HepG2 (cell line): Measurements from ENCODE around the gene PSMA4. TPM values are rescaled to one million over a fixed set of nuclear protein-coding genes. Genes with fewer than 3 reads are reported as not detected.
A peak's percentile ranks its signal among the peaks of the same experiment; 100 is the strongest.

Experiments
- ARID2 ChIP-seq: sonication (generic); formaldehyde crosslinking; IDR thresholded peaks from 2 replicates; pipeline ENCODE4 v1.8.1; 2022; ENCODE audit warnings: mild to moderate bottlenecking, missing genetic modification reagents, borderline replicate concordance
- ETV5 ChIP-seq: IDR thresholded peaks from 2 replicates; pipeline ENCODE4 v1.6.1; 2018; ENCODE audit warnings: missing biosample characterization, missing genetic modification reagents, inconsistent platforms, borderline replicate concordance
- FOXK2 ChIP-seq: fragments of 450-650 bp; IDR thresholded peaks from 2 replicates; pipeline ENCODE4 v1.6.1; 2016
- GABPB1 ChIP-seq: IDR thresholded peaks from 2 replicates; pipeline ENCODE4 v1.6.1; 2016; ENCODE audit warnings: mild to moderate bottlenecking, missing genetic modification reagents, moderate library complexity, missing compliant biosample characterization
- HNRNPH1 ChIP-seq: fragments of 200-400 bp; formaldehyde crosslinking; optimal IDR thresholded peaks from 2 replicates; pipeline ENCODE3; 2017; ENCODE audit warnings: mild to moderate bottlenecking, low read depth, low read length
- IKZF5 ChIP-seq: IDR thresholded peaks from 2 replicates; pipeline ENCODE4 v1.6.1; 2018; ENCODE audit warnings: missing genetic modification reagents, mild to moderate bottlenecking, missing compliant biosample characterization
- IRF9 ChIP-seq: sonication (generic); formaldehyde crosslinking; IDR thresholded peaks from 2 replicates; pipeline ENCODE4 v1.8.0; 2022; ENCODE audit warnings: missing genetic modification reagents, mild to moderate bottlenecking, borderline replicate concordance
- JARID2 ChIP-seq: sonication (generic); formaldehyde crosslinking; IDR thresholded peaks from 2 replicates; pipeline ENCODE4 v1.8.1; 2023; ENCODE audit warnings: missing genetic modification reagents, inconsistent platforms; ENCODE audit not compliant: insufficient replicate concordance
- KAT7 ChIP-seq: IDR thresholded peaks from 2 replicates; pipeline ENCODE4 v1.6.1; 2018; ENCODE audit warnings: borderline replicate concordance, missing compliant biosample characterization
- MLXIP ChIP-seq: sonication (generic); formaldehyde crosslinking; IDR thresholded peaks from 2 replicates; pipeline ENCODE4 v1.9.0; 2021; ENCODE audit warnings: missing genetic modification reagents, borderline replicate concordance
- NFATC3 ChIP-seq: sonication (generic); formaldehyde crosslinking; IDR thresholded peaks from 2 replicates; pipeline ENCODE4 v1.5.1; 2020; ENCODE audit warnings: mild to moderate bottlenecking, missing genetic modification reagents
- NRL ChIP-seq: sonication (generic); formaldehyde crosslinking; IDR thresholded peaks from 2 replicates; pipeline ENCODE4 v1.5.0; 2020; ENCODE audit warnings: missing genetic modification reagents, mild to moderate bottlenecking, moderate library complexity, borderline replicate concordance
- POLR2AphosphoS5 ChIP-seq: IDR thresholded peaks from 2 replicates; pipeline ENCODE4 v1.6.1; 2012; ENCODE audit warnings: low read depth, low read length
- SUZ12 ChIP-seq: fragments of 150-350 bp; IDR thresholded peaks from 2 replicates; pipeline ENCODE4 v1.6.1; 2014; ENCODE audit warnings: low read depth, low read length
- TFDP2 ChIP-seq: sonication (generic); formaldehyde crosslinking; IDR thresholded peaks from 2 replicates; pipeline ENCODE4 v1.4.0; 2020; ENCODE audit warnings: missing genetic modification reagents
- THAP11 ChIP-seq: IDR thresholded peaks from 2 replicates; pipeline ENCODE4 v1.6.1; 2016; ENCODE audit warnings: missing biosample characterization, missing genetic modification reagents
- ZBTB38 ChIP-seq: sonication (generic); formaldehyde crosslinking; IDR thresholded peaks from 2 replicates; pipeline ENCODE4 v1.5.1; 2020; ENCODE audit warnings: mild to moderate bottlenecking, missing genetic modification reagents
- ZNF121 ChIP-seq: sonication (generic); formaldehyde crosslinking; IDR thresholded peaks from 2 replicates; pipeline ENCODE4 v1.5.0; 2020; ENCODE audit warnings: mild to moderate bottlenecking, missing genetic modification reagents
- ZNF30 ChIP-seq: sonication (generic); formaldehyde crosslinking; IDR thresholded peaks from 2 replicates; pipeline ENCODE4 v1.5.0; 2020; ENCODE audit warnings: mild to moderate bottlenecking, missing genetic modification reagents
- ZNF382 ChIP-seq: sonication (generic); formaldehyde crosslinking; IDR thresholded peaks from 2 replicates; pipeline ENCODE4 v1.5.0; 2020; ENCODE audit warnings: missing genetic modification reagents, mild to moderate bottlenecking, borderline replicate concordance
- ZNF431 ChIP-seq: sonication (generic); formaldehyde crosslinking; IDR thresholded peaks from 2 replicates; pipeline ENCODE4 v1.9.0; 2022; ENCODE audit warnings: missing genetic modification reagents, low read depth, mild to moderate bottlenecking, borderline replicate concordance
- ZNF619 ChIP-seq: sonication (generic); formaldehyde crosslinking; IDR thresholded peaks from 2 replicates; pipeline ENCODE4 v1.4.0; 2020; ENCODE audit warnings: mild to moderate bottlenecking, missing genetic modification reagents
- ZNF703 ChIP-seq: sonication (generic); formaldehyde crosslinking; IDR thresholded peaks from 2 replicates; pipeline ENCODE4 v1.5.1; 2020; ENCODE audit warnings: missing genetic modification reagents, mild to moderate bottlenecking, moderate library complexity, borderline replicate concordance
- ZNF781 ChIP-seq: sonication (generic); formaldehyde crosslinking; IDR thresholded peaks from 2 replicates; pipeline ENCODE4 v1.5.1; 2020; ENCODE audit warnings: borderline replicate concordance, mild to moderate bottlenecking, missing genetic modification reagents; ENCODE audit errors: not compliant biosample characterization
- polyA plus RNA-seq, 8 experiments: library from polyadenylated mRNA; depleted of rRNA in 3 of 8; stranded (reverse) in 7 of 8; unstranded in 1 of 8; fragments of >200 nt; fragmentation: Illumina TruSeq in 4 of 8; extraction: Trizol in 4 of 8; gene quantifications; 2 replicates each; pipeline versions ENCODE4 v1.2.1 to v1.2.3, GENCODE V29; 2011 to 2016; ENCODE audit warnings: low read depth in 4 of 8, missing spikeins in 1 of 8, mixed read lengths in 1 of 8; ENCODE audit not compliant: insufficient read depth in 1 of 8
- total RNA-seq, 5 experiments: library from RNA; depleted of rRNA; stranded (reverse); fragments of >200 nt; fragmentation: Illumina TruSeq; extraction: Trizol; gene quantifications; 2 replicates each; pipeline ENCODE4 v1.2.3, GENCODE V29; 2016; ENCODE audit warnings: low read depth in 1 of 5

Gene PSMA4
- total and polyA plus RNA-seq, 2 of the 13 experiments (the other 11 are each of a cell fraction or from before 2014, with no cell fraction given), result 202 to 404 TPM

GRCh38 chr15:78540141-78540870 is at the start of gene PSMA4 (continued):
- 0 out of 2 replicates have a peak, but pooled peaks have one; percentile 39 for TF ChIP-seq ARID2 (CRISPR knock-in tag)
- no peak for TF ChIP-seq ZNF431 (CRISPR knock-in tag)
- TF ChIP-seq ZNF382, result no peak
- TF ChIP-seq ZNF121 (CRISPR knock-in tag), result no peak
- no peak for TF ChIP-seq NFATC3 (CRISPR knock-in tag)
- TF ChIP-seq THAP11 (CRISPR knock-in tag), result peak; percentile 67; the same call in 1 of the 2 replicates
- no peak for TF ChIP-seq SUZ12
- TF ChIP-seq ZNF781 (CRISPR knock-in tag), result no peak
- peak; percentile 86; the same call in 1 of the 2 replicates for TF ChIP-seq IKZF5 (CRISPR knock-in tag)
- no peak; the same call in 1 of the 2 replicates for TF ChIP-seq ZNF619 (CRISPR knock-in tag)
- TF ChIP-seq HNRNPH1, result no peak
- no peak for TF ChIP-seq MLXIP (CRISPR knock-in tag)
- peak; percentile 39; the same call in 1 of the 2 replicates for TF ChIP-seq ETV5
- TF ChIP-seq ZBTB38 (CRISPR knock-in tag), result peak; percentile 40; the same call in 1 of the 2 replicates
- TF ChIP-seq NRL (CRISPR knock-in tag), result peak; percentile 86; the same call in 1 of the 2 replicates
- no peak for TF ChIP-seq FOXK2
- TF ChIP-seq IRF9 (CRISPR knock-in tag), result no peak
- no peak for TF ChIP-seq ZNF30 (CRISPR knock-in tag)
- TF ChIP-seq POLR2AphosphoS5, result peak; percentile 96
- TF ChIP-seq ZNF703, result no peak
- TF ChIP-seq JARID2 (CRISPR knock-in tag), result no peak
- peak; percentile 30; the same call in 1 of the 2 replicates for TF ChIP-seq KAT7 (CRISPR knock-in tag)
- TF ChIP-seq GABPB1 (CRISPR knock-in tag), result peak; percentile 85
- no peak for TF ChIP-seq TFDP2 (CRISPR knock-in tag)
